Small intestine (tissue), 7 donors: ENCODE measurements around the gene SLPI. TPM values are rescaled to one million over a fixed set of nuclear protein-coding genes. Genes with fewer than 3 reads are reported as not detected.
A peak's percentile ranks its signal among the peaks of the same experiment; 100 is the strongest.

Source experiments
- DNase-seq, 2 donors: peaks; one replicate each; pipeline versions ENCODE4 v3.0.0 to v3.0.0-alpha.2; 2013
- FAIRE-seq: peaks from 2 replicates; lab custom pipeline; 2012; peaks lifted over from hg19 to GRCh38; lab: Jason Lieb, UNC
- H3K27ac ChIP-seq, 3 donors: one replicate each; pipeline ENCODE4 v1.5.1; 2013; ENCODE audit warnings: low read length in 2 of 3, mild to moderate bottlenecking in 2 of 3, control low read depth in 1 of 3, inconsistent platforms in 1 of 3, low read depth in 1 of 3, moderate library complexity in 1 of 3
- H3K27me3 ChIP-seq, 3 donors: one replicate each; pipeline ENCODE4 v1.6.1; 2013; ENCODE audit warnings: low read length in 3 of 3, inconsistent platforms in 1 of 3; ENCODE audit not compliant: control insufficient read depth in 3 of 3, insufficient read depth in 3 of 3
- H3K36me3 ChIP-seq, 3 donors: one replicate each; pipeline ENCODE4 v1.6.1; 2013; ENCODE audit warnings: low read length in 3 of 3, inconsistent platforms in 1 of 3, low read depth in 1 of 3, mild to moderate bottlenecking in 1 of 3, moderate library complexity in 1 of 3; ENCODE audit not compliant: control insufficient read depth in 3 of 3, insufficient read depth in 2 of 3
- H3K4me1 ChIP-seq, 3 donors: one replicate each; pipeline ENCODE4 v1.6.1; 2013; ENCODE audit warnings: low read length in 2 of 3, inconsistent platforms in 1 of 3, low read depth in 1 of 3, mild to moderate bottlenecking in 1 of 3, moderate library complexity in 1 of 3; ENCODE audit not compliant: control insufficient read depth in 3 of 3, insufficient read depth in 2 of 3
- H3K4me3 ChIP-seq, 3 donors: one replicate each; pipeline ENCODE4 v1.5.1; 2013; ENCODE audit warnings: low read length in 3 of 3, control low read depth in 1 of 3, inconsistent platforms in 1 of 3, low read depth in 1 of 3, mild to moderate bottlenecking in 1 of 3, moderate library complexity in 1 of 3
- H3K9me3 ChIP-seq, 2 donors: one replicate each; pipeline ENCODE4 v1.6.1; 2013; ENCODE audit warnings: low read depth in 1 of 2, low read length in 1 of 2; ENCODE audit not compliant: control insufficient read depth in 2 of 2, insufficient read depth in 1 of 2
- WGBS, 3 donors: extraction: QIAGEN DNeasy Blood & Tissue Kit; methylation state at CpG; one replicate each; pipeline ENCODE4 v1.1.7; 2013; 5-methylcytosine and 5-hydroxymethylcytosine counted together
- polyA plus RNA-seq, 4 donors: library from polyadenylated mRNA; stranded (reverse) in 3 of 4; unstranded in 1 of 4; fragments of 200-250 nt in 3 of 4; fragments of 120-200 nt in 1 of 4; gene quantifications; one replicate each; pipeline versions ENCODE4 v1.2.1 to v1.2.3, GENCODE V29; 2013
- donor health status: healthy with polysubstance abuse.
- donor health status: control.
- donor health status: control.
- donor health status: Bipolar disorder and iron deficiency.
- donor health status: healthy.

The SLPI gene
- polyA plus RNA-seq, 4 donors = 11.2 to 87.6 (median 47.7) TPM; not detected in 1

GRCh38 chr20:45294003-45294368, 39.6 kb upstream of the SLPI start:
- H3K4me3 ChIP-seq = no peak overlapping the region
- no peak overlapping the region for H3K27ac ChIP-seq
- WGBS, 3 donors = 52 to 57% (median 57%) methylated on average over 5 of the region's 5 CpGs

DNA sequence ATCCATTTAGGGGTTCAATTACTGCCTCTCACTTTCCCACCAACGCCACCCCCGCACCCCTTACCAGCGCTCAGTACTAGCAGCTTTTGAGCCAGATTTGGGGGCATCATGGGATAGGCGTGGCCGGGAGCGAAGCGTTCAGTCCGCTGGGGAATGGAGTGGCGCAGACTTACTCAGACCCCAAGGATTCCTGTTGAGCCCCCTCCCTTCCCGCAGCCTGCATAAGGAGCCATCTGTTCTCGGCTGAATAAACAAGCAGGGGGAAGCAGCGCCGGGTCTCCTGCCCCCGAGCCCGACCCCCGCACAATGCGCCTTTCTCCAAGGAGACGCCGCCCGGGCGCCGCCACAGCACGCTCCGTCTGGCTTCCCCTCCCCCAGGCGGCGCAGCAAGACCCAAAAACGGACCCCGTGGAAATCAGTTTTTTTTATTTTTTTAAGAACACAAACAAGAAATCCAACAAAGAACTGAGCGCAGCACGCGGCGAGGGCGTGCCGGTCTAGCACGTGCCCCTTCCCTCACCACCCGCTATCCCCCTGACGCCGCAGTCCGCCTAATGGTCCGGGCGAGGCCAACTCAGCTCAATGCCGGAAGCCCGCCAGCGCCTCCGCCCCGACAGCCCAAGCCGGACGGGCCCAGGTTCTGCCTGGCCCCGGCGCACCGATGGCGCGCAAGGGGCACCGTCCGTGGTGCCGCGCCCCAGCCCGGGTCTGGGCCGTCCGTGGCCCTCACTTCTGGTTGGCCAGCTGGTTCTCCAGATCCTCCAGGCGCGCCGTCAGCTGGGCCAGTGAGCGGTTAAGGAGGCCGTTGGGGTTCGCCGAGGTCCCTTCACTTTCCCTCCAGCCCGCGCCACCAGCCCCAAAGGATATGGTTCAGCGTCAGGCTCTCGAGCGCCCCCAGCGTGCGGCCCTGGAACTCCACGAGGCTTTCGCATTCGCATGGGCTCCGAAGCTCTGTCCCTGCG, 39.0 kb upstream of the SLPI start:
- FAIRE-seq (no peak), DNase-seq (peak; percentile 73 to 85)
- H3K9me3 ChIP-seq = peaks cover 0 to 4% of the 10 kb centered on the region in 2 donors
- H3K36me3 ChIP-seq = no peaks in the 10 kb centered on the region
- peaks cover 0 to 35% (median 3%) of the 10 kb centered on the region in 3 donors for H3K27me3 ChIP-seq
- no peak overlapping the region for H3K27ac ChIP-seq
- peak overlapping the region in 2 of 3 donors; percentile 27 to 50 for H3K4me3 ChIP-seq
- peaks cover 0 to 3% (median 0%) of the 10 kb centered on the region in 3 donors for H3K4me1 ChIP-seq
- WGBS, 3 donors = 4 to 6% (median 4%) methylated on average over 71 to 79 of the region's 79 CpGs

More at GRCh38 chr20:45294003-45294368, 39.6 kb upstream of the SLPI start:
- Histone ChIP-seq H3K4me1 (peaks cover 0 to 3% (median 0%) of the 10 kb centered on the region in 3 donors), H3K27me3 (peaks cover 0 to 32% (median 3%) of the 10 kb centered on the region in 3 donors), H3K36me3 (no peaks in the 10 kb centered on the region), H3K9me3 (peaks cover 0 to 4% of the 10 kb centered on the region in 2 donors)
- DNase-seq (no peak), FAIRE-seq (no peak)

- Histone ChIP-seq H3K27me3 (peaks cover 0 to 40% (median 3%) of the 10 kb centered on the region in 3 donors), H3K9me3 (peaks cover 0 to 4% of the 10 kb centered on the region in 2 donors), H3K4me3 (no peak overlapping the region), H3K36me3 (no peaks in the 10 kb centered on the region), H3K4me1 (peaks cover 0 to 3% (median 0%) of the 10 kb centered on the region in 3 donors), H3K27ac (no peak overlapping the region)
- WGBS, 3 donors = 59 to 79% (median 74%) methylated on average over 2 of the region's 2 CpGs
- FAIRE-seq (no peak), DNase-seq (no peak)
Measured at GRCh38 chr20:45292343-45292742, 38.0 kb upstream of the SLPI start.

- FAIRE-seq = no peak
- WGBS, 3 donors = 61 to 76% (median 69%) methylated on average over 9 of the region's 9 CpGs
- no peak overlapping the region for H3K4me3 ChIP-seq
Measured at GRCh38 chr20:45291526-45291925, 37.2 kb upstream of the SLPI start.

DNA sequence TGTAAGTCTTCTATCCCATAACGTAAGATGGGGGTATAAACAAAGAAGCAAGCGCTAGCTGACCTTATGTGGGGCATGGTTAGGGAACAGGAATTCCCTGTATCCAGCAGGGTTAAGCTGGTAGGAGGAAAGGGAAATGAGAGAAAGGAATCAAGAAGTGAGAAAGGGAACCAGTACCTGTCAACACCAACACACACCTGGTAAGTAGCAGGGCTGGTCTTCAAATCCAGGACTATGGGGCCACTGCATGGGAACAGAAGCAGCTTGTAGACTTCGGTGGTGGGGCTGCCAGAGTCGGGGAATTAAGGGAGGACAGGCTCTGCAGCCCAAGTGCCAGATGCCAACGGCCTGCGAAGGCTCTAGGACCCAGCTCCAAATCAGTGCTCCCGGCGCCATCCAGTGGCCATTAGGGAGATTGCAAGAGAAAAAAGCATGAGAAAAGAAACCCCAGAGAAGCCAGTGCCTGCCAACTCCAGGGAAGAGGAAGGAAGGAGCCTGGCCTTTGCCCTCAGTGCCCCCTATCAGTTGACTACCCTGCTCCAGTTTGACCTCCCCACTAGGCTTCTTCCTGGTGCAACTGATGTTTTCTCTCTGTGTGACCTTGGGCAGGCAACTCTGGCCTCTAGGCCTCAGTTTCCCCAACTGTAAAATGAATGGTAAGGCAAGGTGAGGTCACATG, 36.5 kb upstream of the SLPI start:
- Histone ChIP-seq H3K27me3 (peaks cover 0 to 40% (median 3%) of the 10 kb centered on the region in 3 donors), H3K4me1 (peaks cover 0 to 3% (median 0%) of the 10 kb centered on the region in 3 donors), H3K36me3 (no peaks in the 10 kb centered on the region), H3K4me3 (no peak overlapping the region), H3K27ac (no peak overlapping the region), H3K9me3 (peaks cover 0 to 4% of the 10 kb centered on the region in 2 donors)
- WGBS, 3 donors = 20 to 22% (median 21%) methylated on average over 8 of the region's 8 CpGs
- FAIRE-seq (no peak), DNase-seq (peak; percentile 84 to 85)

More at GRCh38 chr20:45291526-45291925, 37.2 kb upstream of the SLPI start:
- no peaks in the 10 kb centered on the region for H3K36me3 ChIP-seq
- peaks cover 0 to 3% (median 0%) of the 10 kb centered on the region in 3 donors for H3K4me1 ChIP-seq
- H3K27ac ChIP-seq = no peak overlapping the region
- DNase-seq = no peak
- H3K27me3 ChIP-seq = peaks cover 0 to 43% (median 3%) of the 10 kb centered on the region in 3 donors
- peaks cover 0 to 4% of the 10 kb centered on the region in 2 donors for H3K9me3 ChIP-seq

DNA sequence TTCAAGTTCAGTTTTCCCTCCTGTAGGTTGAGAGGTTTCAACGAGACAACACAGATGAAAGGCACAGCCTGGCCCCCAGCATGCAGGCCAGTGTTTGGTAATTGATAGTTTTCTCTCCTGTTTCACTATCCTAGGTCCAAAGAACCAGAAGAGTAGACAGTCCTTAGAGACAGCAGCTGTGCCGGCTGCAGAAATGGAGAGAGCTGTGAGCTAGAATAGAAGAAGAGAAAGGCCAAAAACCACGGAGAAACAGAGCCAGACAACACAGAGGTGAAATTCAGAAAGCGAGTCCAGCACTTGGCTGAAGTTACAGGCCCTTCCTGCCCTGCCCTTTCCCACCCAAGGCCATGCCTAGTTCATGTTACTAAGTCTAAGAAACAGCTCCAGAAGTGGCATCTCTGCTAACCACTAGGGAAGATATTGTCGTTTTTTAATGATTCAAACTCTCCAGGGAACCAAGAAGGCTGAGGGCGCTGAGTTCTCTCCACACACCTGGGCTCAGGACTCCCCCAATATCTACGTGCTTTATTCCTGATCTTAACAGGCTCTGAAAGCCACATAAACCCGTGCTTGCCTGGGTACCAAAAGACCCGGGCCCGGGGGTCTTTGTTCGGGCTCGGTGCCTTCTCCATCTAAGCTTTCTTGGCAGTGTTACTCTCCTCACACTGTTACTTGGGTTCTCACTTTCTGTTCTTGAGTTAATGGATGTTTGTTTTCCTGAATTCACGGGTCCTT, 35.7 kb upstream of the SLPI start:
- H3K27ac ChIP-seq = no peak overlapping the region
- whole genome bisulfite sequencing, 3 donors = 78 to 80% (median 79%) methylated on average over 13 of the region's 13 CpGs
- H3K27me3 ChIP-seq = peaks cover 0 to 40% (median 2%) of the 10 kb centered on the region in 3 donors
- H3K4me1 ChIP-seq = peaks cover 0 to 3% (median 0%) of the 10 kb centered on the region in 3 donors
- no peak for FAIRE-seq
- H3K36me3 ChIP-seq = no peaks in the 10 kb centered on the region
- DNase-seq = no peak
- no peak overlapping the region for H3K4me3 ChIP-seq
- H3K9me3 ChIP-seq = peaks cover 0 to 4% of the 10 kb centered on the region in 2 donors

- Histone ChIP-seq H3K9me3 (no peaks in the 10 kb centered on the region), H3K4me3 (no peak overlapping the region), H3K27me3 (peaks cover 0 to 31% (median 4%) of the 10 kb centered on the region in 3 donors), H3K36me3 (no peaks in the 10 kb centered on the region), H3K4me1 (peaks cover 0 to 3% (median 0%) of the 10 kb centered on the region in 3 donors), H3K27ac (no peak overlapping the region)
- no peak for FAIRE-seq
- DNase-seq = no peak
- 85 to 92% (median 88%) methylated on average over 5 of the region's 5 CpGs for WGBS, 3 donors
Measured at GRCh38 chr20:45288860-45289259, 34.5 kb upstream of the SLPI start.
